Spleen (tissue), 7 donors: ENCODE data around the gene NFE2L3.

Experiments used
- CTCF ChIP-seq, 11 experiments: fragments of 200-600 bp in 7 of 11; fragments of 450-650 bp in 4 of 11; sonication (generic) in 4 of 11; IDR thresholded peaks in 8 of 11; conservative IDR thresholded peaks in 3 of 11; 1 replicate in 7 of 11; 2 replicates in 4 of 11; pipeline versions ENCODE4 v1.4.0 to v1.8.0; 2016 to 2021; ENCODE audit warnings: antibody characterized with exemption in 11 of 11, inconsistent platforms in 4 of 11, mild to moderate bottlenecking in 1 of 11
- POLR2A ChIP-seq, 3 donors: fragments of 450-650 bp; IDR thresholded peaks; one replicate each; pipeline ENCODE4 v1.5.1; 2017; ENCODE audit warnings: antibody characterized with exemption in 3 of 3, mild to moderate bottlenecking in 1 of 3
- POLR2AphosphoS5 ChIP-seq, 3 donors: sonication (generic); formaldehyde crosslinking; IDR thresholded peaks; one replicate each; pipeline ENCODE4 v1.5.1; 2017; ENCODE audit warnings: antibody characterized with exemption in 3 of 3
- donor health status: DM: no; HTN: no; CAD: no; lungs with moderate emphysema.
- donor health status: DM: no; HTN: no; CAD: no.
- donor health status: DM: no; HTN: no; CAD: no.

- TF ChIP-seq CTCF (IDR thresholded peaks at IDR 0.05 in 8 of 11, conservative IDR thresholded peaks at IDR 0.05 in 3 of 11) (no peak), POLR2AphosphoS5 (IDR thresholded peaks at IDR 0.05) (no peak), POLR2A (IDR thresholded peaks at IDR 0.05) (no peak)
Measured at GRCh38 chr7:26127411-26127810, 24.6 kb upstream of the NFE2L3 start.
